Gastroesophageal sphincter (tissue), 3 donors: Measurements from ENCODE around the gene PTPRN2.

Source experiments
- CTCF ChIP-seq, 4 experiments: fragments of 200-600 bp in 2 of 4; fragments of 450-650 bp in 2 of 4; sonication (generic) in 1 of 4; IDR thresholded peaks; one replicate each; pipeline ENCODE4 v1.5.1; 2017 to 2019; ENCODE audit warnings: antibody characterized with exemption in 4 of 4, mild to moderate bottlenecking in 2 of 4, moderate library complexity in 2 of 4
- POLR2A ChIP-seq, 2 donors: fragments of 450-650 bp; IDR thresholded peaks; one replicate each; pipeline ENCODE4 v1.6.1; 2017; ENCODE audit warnings: antibody characterized with exemption in 2 of 2, mild to moderate bottlenecking in 2 of 2, moderate library complexity in 1 of 2

GRCh38 chr7:157495594-157495993, 1092.0 kb downstream of the PTPRN2 start:
- TF ChIP-seq CTCF (IDR thresholded peaks at IDR 0.05), result no peak
- TF ChIP-seq POLR2A (IDR thresholded peaks at IDR 0.05), result no peak
